CD4-positive, alpha-beta T cell treated with Interleukin-10 for 1 hour (primary cell): ENCODE measurements around the gene PNPO.

Source experiments
- DNase-seq: peaks from one replicate; pipeline ENCODE4 v3.0.0-alpha.2; 2020

Gene PNPO

DNA sequence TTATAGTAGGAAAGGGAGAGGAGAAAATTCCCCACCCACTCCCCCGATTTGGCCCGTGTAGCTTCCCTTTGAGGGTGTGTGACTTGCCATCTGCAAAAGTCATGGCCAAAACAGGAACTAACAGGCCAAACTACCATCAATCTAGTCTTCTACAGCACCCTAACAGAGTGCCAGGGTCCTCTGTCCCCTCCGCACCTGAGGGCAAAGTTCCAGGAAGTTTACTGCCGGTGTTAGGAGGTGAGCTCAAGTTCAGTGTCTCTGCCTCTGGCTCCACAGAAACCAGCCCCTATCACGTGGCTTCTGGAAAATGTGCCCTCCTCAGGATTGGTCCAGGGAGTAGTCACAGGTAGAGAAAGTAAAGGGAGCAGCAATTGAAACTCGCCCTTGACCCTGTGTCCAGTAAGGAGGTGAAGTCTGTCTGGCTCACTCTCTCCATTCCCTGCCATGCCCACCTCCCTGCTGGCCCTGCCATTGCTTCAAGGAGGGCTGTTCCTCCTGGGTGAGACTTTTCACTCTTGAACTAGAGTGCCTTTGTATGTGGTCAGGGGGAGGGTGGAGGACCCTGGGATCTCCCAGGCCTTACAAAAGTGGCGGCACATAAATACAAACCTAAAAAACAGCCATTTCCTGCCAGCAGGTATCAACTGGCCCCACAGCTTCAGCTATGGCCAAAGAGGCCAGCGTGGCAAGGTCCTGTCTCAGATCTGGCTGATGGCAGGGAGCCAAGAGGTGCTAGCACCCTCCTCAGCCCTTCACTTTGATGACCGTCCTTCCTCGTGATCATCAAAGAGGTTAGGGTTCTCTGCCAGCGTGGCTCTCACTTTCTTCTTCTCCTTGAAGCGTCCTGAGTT is 11.0 kb downstream of the PNPO start:
- DNase-seq: no peak

DNA sequence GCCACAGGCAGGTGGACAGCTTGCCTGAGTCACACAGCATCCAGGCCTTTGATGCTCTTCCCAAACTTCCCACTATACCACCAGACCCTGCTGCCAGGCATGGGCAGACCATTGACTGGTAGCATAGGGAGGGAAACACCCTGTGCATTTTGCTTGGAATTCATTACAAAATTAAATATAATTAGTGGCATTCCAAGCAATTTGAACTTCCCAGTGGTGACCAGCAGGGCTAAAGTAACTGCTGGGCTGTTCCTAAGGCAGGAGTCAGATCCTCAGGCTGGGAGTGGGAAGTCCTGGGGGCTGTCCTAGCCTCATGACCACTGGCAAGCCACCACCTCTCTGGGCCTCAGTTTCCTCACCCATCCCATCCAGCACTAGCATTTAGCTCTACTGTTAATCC is 12.5 kb downstream of the PNPO start:
- DNase-seq: no peak

DNA sequence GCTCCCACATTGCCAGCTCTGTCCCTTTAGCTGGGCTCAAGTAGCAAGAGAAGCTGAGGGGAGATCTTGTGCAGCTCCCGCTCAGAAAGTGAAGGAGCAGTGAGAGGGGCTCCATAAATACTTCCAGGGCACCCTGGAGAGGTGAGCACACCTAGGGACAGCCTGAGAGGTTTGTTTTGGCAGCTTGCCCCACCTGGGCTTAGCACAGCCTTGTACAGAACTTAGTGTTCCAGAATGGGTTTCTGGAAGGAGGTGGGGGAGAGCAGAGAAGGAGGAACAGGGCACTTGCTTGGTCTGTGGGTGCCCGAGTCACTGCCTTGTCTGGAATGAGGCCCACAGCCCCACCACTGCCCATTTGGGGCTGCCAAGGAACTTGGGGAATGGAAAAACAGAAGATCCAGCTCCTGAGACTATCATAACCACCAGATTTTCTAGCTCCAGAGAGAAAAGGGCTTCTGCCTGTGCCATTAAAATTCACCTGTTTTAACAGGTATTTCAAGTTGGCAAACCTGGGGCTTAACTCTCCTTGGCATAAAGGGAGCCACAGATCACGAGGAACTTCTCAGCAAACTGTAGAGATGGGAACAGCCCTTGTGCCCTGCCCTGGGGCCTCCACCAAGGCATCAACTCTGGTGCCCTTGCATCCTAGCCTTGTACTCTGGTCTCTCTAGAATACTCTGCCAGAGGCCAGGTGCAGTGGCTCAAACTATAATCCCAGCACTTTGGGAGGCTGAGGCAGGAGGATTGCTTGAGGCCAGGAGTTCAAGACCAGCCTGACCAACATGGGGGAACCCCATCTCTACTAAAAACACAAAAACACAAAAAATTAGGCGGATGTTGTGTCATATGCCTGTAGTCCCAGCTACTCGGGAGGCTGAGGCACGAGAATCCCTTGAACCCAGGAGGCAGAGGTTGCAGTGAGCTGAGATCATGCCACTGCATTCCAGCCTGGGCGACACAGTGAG is 14.4 kb downstream of the PNPO start:
- DNase-seq: no peak

DNA sequence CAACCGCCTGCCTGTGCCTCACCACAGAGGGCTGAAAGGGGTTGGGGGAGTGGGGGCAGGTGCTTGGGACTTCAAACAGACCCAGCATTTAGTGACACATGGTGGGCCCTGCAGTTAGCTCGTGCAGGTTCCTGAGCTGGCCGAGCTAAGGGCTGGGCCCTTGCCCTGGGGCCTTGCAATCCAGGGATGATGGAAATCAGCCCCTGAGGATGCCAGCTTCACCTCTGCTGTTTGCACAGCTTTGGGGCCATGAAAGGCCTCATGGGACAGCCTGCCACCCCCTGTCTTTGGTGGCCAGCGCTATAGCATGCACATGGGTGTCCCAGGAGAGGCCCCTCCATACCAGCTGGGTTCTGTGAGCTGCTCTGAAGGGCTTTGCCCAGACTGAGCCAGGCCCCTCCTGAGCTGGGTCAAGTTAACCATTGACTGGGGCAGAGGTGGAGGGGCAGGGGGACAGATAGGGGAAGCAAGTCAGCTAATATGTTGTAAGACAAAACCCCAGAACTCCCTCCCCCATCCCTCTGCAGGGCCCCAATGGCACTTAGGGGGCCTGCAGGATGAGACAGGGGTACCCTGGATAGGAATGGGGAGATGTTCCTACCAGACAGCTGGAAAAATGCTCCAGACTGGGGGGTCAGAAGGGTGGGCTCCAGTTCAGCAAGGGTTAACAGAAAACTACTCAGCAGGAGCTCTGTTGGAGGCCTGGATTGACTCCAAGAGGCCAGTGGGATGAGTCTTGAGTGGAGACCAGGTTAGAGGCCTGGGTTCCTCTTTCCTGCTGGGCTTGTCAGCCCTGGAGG is 15.6 kb downstream of the PNPO start:
- DNase-seq: no peak

DNA sequence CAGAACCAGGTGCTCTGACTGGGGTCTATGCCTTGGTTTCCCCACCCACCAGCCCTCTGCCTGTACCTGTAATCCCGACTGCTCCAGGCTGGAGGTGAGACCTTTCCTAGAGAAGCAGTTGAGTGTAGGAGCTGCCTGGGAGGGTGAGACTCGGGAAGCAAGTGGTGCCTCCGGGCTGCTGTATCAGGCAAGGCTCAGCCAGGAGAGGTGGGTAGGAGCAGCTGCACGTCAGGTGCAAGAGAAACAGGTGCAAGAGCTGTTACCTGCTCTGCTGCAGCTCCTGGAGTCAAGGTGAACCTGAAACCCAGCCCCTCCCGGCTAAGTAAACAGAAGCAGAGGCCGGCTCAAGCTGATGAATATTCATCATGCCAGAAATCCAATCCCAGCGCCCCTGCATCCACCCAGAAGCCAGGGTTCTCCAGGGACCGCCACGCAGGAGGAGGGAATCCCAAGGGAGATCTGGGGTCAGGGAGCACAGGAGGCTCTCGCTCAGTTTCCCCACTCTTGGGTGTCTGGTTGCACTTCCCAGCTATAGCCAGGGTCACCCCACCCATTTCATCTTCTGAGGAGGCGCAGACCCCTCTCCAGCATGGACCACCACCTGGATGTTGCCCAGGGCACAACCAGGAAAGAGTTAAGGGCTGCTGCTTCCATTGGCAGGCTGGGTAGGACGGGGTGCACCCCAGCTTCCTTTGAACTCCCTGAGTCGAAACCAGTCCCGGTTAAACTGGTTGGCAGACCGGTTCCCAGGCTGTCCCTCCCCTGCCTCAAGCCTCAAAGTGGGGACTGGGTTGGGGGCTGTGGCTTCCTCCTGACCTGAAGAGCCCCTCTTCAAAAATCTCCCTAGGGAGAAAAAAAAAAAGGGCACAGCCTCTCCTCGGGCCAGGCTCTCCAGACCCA is 16.5 kb downstream of the PNPO start, which contains the start of gene PRR15L:
TSS of gene PRR15L (minus strand) at position 293 of the 900 bp plus-strand sequence. CDS start 4,649 bp downstream, outside the sequence.
- no peak for DNase-seq

DNA sequence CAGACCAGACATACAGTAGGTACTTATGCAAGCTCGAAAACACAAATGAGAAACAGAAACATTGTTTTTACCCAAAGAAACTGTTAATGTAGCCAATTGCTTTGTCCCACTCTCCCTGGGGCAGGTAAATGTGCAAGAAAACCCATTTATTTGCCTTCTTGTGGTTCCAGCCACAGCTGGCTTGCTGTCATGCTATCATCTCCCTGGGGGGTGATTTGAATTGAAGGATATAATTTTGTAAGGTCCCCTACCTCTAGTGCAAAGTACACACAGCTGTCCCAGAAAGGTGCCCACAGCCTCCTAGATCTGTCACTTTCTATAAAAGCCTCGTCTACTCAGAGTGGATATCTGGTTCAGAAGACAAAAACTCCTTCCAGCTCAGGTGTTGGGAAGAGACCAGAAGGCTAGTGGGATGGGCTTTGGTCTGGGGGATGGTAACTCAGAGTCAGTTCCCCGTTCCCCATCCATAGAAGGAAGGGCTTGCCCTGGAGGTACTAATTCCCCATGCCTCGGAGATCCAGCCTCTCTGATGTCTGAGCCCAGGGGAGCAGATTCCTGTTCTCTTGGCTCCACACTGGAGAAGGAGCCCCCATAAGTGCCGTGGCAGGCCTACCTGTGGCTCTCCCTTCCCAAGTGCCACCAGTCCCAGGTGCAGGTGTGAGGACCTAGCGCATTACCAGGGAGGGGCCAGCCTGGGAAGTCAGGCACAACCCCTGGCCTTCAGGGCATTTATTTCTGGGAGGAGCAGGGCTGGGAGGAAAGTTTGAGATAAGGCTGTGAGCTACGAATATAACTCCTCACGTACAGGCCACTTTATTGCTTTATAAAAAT is 18.7 kb downstream of the PNPO start:
- DNase-seq: no peak

DNA sequence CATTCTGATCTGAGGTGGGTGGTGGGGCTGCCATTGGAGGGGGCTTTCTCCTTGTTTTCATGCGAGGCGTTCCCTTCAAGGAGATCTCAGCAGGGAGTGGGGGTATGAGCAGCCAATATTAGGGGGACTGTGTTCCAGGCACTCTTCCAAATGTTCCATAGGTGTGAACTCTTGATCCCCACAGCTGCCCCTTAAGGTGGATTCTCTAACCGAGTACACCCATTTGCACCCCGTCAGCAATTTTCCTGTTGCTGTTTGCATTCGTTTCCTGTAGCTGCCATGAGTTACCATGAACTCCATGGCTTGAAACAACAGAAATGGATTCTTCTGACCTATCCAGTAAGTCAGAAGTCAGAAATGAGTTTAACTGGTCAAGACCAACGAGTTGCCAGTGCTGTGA is 20.0 kb downstream of the PNPO start:
- DNase-seq: no peak

DNA sequence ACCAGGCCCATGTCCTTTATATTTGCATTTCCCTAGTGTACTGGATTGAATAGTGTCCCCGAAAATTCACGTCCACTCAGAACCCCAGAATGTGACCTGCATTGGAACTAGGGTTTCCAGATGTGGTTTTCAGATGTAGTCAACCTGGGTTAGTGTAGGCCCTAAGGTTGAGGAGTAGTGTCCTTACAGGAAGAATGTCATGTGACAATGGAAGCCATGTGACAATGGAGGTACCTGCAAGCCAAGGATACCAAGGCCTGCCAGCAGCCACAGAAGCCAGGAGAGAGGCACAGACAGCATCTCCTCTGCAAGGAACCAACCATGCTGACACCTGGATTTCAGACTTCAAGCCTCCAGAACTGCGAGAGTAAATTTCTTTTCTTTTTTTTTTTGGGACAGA is 21.5 kb downstream of the PNPO start:
- DNase-seq: no peak

DNA sequence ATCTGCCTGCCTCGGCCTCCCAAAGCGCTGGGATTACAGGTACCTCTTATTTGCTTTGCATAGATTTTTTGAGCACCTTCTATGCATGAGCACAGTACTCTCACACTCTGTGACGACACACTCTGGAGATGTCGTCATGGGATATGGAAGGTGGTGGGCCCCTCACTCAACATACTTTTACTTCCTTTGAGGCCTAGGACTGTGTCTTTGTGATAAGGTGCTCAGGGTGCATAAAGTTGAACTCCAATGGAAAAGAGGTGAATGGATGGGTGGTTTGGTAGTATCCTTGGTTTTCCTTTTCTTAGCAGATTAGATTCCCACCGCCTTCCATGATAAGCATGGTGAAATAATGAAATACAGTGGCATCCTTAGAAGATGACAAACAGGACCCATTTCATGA is 23.5 kb downstream of the PNPO start:
- DNase-seq: no peak

DNA sequence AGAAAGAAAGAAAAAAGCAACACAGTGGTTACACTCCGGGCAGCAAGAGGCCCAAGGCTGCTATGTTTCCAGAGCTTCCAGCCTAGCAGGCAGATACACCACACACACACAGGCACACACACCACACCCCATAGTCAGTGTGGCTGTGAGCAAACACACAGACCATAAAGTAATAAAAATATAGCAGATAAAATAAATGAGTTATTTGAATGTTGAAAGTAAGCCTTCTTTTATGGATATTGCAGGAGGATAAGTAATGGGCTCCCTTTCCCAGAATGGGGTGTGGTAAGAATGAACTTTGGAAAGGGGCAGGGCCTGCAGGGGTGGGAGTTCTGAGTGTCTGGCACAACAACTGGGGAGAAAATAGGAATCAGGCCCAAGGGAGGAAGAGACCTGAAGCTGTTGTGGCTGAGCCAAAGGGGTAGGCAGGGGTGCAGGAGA is 24.7 kb downstream of the PNPO start:
- DNase-seq: no peak

DNA sequence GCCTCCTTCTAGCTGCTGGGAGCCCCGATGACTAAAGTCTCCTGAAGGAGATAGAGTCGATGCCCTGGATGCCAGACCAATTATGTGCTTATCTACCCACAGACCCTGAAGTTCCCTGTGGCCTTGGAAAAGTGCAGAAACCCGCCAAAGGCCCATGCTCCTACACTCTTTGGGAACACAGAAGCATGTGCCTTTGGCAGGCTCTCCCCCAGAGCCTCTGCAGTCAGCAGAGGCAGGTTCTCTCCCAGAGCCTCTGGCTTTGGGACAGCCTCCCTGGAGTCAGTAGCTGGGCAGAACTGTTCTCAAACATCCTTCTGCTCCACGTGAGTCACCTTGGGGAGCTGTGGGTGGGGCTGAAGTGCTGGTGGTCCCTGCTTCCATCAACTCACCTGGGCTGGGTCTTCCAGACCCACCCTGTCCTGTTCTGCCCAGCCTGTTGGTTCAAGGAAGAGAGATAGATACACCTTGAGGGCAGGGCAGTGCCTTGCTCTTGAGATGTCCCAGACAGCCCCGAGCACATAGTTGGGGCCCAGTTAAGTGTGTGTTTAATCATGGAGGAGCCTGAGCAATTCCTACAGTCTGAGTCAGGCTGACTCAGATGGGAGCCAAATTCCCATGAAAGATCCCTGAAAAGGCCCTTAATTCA is 26.4 kb downstream of the PNPO start:
- no peak for DNase-seq

DNA sequence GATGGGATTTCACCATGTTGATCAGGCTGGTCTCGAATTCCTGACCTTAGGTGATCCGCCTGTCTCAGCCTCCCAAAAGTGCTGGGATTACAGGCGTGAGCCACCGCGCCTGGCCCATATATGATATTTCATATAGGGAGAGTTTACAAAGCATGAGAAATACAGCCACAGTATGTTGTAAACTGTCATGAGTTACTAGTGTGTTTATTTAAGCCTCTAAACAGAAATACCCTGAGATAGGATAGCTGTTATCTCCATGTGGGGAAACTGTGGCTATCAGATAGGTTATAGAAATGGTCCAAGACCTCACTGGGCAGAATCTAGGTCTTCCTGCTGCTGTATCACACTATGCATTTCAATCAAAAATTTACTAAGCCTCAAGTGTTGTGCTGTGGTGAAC is 27.5 kb downstream of the PNPO start:
- no peak for DNase-seq

DNA sequence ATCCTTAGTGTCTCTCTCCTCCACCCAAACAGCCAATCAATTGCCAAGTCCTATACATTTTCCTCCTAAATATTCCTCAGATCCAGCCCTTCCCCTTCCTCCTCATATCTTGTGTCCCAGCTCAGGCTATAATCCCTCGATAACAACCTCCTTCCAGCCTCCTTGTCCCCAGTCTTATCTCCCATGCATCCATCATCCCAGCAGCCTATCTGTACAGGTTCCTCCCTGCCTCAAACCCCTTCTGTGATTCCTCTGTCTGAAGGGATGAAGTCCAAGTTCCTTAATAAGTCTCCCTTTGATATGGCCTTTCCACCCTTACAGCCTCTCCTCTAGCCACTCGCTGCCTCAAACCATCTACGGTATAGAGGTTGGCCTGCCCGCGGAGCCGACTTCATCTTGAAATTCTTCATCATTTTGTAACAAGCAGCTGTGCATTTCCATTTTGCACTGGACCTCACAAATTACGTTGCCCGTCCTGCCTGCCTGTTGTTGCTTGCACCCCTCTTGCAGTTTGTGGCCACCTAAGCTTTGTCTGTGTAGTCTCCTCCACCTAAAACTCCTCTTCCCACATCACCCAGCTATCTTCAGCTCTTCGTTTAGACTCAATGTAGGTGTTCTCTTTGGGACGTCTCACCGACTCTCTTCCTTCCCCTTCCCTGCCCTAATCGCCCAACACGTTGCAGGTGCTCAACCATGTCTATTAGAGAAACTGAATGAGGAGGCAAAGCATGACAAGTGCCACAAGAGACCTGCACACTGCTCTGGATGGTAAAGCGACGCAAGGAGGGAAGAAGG is 28.8 kb downstream of the PNPO start:
- no peak for DNase-seq

DNA sequence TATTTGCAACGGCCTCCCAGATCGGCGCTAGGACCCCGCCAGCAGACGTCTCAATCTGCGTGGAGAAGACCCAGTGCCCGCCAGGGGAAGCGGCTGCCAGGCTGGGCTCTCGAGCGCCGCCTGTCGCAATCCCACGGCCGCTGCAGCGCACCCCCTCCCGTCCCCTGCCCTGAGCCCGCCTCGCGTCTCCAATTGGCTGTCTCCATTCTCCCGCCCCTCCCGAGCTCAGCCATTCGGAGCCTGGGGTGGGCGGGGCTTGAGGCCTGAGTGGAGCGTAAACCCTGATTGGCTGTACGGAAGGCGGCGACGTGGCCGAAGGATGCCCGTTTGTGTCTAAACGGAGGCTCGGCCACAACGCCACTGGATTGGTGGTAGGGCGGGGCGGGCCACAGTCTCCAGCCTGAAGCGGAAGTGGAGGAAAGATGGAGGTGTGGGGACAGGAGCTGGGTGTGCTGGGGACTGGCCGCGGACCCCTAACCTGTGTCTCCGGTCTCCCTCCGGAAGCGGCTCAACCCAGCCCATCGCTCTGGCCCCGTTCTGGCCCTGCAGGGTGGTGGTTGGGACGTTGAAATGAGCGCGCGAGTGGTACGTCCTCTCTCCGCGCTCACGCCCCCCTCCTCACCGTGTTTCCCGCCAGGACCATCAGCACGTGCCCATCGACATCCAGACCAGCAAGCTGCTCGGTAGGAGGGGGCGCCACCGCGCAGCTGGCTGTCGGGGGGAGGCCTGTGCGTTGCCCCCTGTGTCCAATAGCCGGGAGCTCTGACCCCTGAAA is 29.5 kb downstream of the PNPO start, which contains the start of gene CDK5RAP3:
TSS of gene CDK5RAP3 (plus strand) at position 389 of the 775 bp plus-strand sequence. CDS start at position 423, 34 bp downstream.
- peak; percentile 99 for DNase-seq

DNA sequence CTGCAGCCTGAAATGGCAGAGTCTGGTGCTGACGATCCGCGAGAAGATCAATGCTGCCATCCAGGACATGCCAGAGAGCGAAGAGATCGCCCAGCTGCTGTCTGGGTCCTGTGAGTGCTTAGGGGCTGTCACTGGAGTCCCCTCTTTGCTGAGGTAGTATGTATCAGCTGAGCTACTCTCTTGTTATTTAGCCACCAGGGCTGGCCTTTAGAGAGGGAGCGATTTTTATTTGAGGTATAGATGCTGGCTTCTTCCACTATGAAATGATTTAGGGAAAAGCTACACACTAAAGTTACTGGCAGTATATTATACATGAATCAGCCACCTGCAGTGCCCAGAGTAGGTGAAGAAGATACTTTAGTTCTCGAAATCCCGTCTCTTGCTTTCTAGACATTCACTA is 32.2 kb downstream of the PNPO start:
- no peak for DNase-seq

DNA sequence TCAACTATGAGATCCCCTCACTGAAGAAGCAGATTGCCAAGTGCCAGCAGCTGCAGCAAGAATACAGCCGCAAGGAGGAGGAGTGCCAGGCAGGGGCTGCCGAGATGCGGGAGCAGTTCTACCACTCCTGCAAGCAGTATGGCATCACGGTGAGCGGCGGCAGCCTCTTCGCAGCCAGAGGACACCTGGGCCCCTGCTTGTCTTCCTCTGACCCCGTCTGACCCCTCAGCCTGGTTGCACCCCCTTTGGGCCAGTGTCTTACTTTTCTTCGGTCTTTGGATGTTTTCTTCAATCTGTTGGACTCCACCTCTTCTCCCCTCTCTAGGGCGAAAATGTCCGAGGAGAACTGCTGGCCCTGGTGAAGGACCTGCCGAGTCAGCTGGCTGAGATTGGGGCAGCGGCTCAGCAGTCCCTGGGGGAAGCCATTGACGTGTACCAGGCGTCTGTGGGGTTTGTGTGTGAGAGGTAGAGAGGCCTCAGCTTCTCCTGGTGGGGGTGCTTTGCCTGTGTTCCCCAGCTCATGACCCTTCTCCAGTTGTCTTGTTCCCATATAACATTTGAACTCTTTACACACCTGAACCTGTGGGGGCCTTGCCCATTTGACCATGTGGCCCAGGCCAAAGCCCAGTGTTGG is 33.9 kb downstream of the PNPO start:
- no peak for DNase-seq

DNA sequence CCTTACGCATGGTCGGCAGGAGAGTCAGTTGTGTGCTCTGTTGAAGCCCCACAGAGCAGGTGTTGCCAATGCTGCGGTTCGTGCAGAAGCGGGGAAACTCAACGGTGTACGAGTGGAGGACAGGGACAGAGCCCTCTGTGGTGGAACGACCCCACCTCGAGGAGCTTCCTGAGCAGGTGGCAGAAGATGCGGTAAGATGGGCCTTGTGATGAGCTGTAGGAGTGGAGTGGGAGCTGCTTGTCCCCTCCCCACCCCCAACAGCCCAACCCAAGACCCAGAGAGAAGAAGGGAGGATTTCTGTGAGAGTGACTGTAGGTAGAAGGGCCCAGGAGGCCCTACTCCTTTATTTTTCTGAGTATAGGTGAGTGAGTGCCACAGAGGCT is 34.4 kb downstream of the PNPO start:
- no peak for DNase-seq

DNA sequence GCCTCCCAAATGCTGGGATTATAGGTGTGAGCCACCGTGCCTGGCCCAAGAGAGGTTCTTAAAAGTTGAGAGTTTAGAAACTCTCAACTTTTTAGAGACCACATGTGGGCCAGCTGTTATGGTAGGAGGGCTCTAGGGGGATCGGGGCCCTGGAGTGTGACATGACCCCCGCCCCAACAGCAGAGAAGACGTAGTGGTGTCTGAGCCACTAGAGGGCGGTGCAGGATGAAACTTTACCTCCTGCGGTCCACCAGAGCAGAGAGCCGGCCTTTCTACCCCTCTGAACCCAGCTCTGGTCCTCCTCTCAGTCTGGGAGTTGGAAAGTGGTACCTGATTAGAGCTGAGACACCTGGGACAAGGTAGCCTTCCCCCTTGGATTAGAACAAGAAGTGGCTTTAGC is 37.0 kb downstream of the PNPO start:
- DNase-seq: peak; percentile 61
